HG03108 (cell line): ENCODE data around the gene BOLA3.
"Not testable (repeated sequence)": the region's sequence is repeated elsewhere in the genome, so short reads cannot be mapped to it uniquely, and the experiment has no call there.

Experiments
- ATAC-seq: cut with Tn5 transposase; IDR thresholded peaks from one replicate; pipeline ENCODE4 v1.9.1; 2021; ENCODE audit warnings: moderate library complexity; ENCODE audit not compliant: unreplicated experiment

BOLA3 gene

DNA sequence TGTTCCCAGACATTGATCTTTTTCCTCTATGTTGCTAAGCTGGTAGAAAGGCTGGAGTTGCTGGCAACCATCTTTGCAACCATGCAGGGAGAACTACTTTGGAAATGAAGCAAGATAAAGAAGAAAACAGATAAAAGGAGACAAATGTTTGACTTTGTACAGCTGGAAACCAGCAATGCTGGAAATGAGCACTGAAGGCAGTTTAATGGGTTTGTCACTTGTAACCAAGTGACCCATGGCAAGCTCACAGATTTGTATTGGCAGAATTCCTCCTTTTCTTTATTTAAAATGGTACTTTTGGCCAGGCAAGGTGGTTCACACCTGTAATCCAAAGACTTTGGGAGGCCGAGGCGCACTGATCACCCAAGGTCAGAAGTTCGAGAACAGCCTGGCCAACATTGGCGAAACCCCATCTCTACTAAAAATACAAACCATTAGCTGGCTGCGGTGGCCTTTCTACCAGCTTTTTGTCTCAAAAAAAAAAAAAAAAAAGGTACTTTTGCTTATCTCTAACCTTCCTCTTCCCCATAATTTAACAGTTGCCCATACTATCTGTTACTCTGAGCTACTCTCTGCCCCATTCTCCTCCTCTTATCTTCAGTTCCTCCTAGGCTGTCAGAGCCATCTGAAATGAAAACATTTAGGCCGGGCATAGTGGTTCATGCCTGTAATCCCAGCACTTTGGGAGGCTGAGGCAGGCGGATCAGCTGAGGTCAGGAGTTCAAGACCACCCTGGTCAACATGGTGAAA, 2.0 kb upstream of the BOLA3 start:
- no peak for ATAC-seq

DNA sequence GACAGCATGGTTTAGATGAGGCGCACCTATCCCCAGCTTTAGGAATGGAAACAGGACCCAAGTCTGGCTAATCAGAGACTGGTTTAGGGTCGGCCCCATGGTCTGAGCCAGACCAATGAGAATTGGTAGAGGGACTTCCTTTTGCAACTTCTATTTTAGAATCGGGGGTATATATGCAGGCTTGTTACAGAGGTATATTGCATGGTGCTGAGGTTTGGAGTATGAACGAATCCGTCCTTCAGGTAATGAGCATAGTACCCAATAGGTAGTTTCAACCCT, 1.5 kb upstream of the BOLA3 start:
- ATAC-seq = no peak

GRCh38 chr2:74148457-74149246, 940 bp upstream of the BOLA3 start:
- no peak for ATAC-seq

- ATAC-seq = no peak
Measured at GRCh38 chr2:74146929-74147726, 584 bp downstream of the BOLA3 start.

DNA sequence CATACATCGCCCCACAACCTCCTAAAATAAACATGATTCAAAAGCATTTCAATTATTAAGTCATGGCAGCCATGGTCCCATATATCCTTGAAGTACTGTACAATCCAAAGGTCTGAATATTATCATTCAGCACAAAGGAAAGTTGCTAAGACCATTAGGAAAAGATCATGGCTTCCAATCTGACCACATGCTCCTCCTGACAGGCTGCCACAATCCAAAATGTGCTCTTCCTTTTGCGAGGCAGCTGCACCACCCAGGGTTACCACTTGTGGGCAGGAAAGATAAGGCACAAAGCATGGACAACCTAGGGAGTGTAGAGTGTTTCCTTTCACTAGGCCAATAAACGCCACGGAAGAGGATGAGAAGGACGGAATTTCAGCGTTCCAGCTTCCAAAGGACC, 5.4 kb downstream of the BOLA3 start:
- ATAC-seq = no peak

DNA sequence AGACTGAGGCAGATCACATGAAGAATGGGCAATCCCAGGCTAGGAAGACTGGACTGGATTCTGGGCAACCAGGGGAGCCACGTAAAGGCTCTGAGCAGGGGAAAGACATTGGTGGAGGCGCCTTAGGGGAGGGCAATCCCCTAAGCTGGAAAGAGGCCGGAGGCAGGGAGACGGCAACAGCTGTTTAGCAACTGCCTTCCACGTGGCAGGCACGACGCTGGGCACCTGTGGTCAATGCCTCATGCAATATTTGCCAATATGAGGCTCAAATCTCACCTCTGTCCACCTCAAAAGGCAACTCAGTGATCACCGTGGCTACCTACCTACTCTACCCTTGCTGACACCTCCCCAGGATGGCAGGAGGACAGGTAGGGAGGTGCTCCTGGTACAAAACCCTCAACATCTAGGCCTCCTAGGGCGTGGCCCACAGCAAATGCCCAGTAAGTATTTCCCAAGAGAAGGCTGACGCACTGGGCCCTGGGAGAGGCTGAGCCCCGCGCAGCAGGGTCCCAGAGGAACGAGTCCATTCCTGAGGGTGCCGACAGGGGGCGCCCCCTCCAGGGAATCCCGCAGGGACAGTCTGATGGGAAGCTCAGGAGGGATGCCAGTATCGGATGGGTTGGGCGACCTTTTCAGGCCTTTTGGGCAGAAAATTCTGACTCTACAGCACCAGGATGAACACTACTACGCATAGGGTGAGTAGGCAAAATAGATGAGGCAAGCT, 8.9 kb downstream of the BOLA3 start:
- ATAC-seq = no peak

GRCh38 chr2:74137651-74138599, 9.8 kb downstream of the BOLA3 start:
- no peak for ATAC-seq

DNA sequence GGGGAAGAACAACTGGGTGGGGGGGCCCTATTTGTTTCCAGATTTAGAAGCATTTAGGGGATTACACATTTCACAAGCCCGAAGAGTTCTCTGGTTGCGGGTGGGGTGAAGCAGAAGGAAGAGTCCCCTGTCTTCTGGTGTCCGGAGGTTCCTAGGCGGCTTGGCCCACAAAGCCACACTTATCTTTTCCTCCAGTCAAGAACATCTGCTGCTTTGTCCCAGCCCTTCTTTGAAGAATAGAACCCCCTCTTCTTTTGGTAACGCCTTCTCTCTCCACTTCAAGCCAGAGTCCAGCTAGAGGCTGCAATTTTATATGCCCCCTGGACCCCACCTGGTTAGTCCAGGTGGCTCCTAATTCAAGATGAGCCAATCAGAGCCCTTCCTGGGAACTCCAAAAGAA, 15.8 kb downstream of the BOLA3 start:
- no peak for ATAC-seq

DNA sequence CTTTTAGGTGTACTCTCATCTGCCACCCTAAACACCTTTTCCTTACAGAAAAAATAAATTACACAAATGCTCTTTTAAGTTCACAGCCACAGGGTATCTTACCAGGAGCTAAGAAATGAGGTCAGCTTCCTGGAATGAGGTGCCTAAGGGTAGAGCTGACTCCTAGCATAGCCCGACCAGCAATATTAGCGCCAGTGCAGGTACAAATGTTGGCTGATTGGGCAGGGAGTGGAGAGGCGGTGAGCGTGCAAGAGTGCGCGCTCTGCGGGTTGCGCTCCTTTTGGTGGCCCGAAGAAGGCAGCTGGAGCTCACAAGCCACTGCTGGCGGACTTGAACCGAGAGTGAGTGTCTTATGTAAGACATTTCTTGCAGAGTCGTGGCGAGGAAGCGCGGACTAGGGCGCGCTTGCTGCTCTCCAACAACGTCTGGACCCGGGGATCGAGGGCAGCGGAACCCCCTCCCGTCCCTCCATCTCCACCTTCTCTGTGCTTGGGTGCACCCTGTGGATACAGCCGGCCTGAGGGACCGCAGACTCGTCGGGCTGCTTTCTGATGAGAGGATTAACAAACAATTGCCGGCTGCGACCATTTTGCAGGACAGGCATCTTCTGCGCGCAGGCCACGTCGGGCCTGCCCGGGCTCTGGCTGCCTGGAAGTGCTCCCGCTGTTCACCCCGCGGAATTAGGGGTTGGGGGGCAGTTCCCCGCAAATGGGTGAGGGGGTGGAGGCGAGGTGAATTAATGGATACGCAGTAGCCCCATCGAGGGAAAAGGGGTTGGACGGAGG, 17.3 kb downstream of the BOLA3 start:
- no peak for ATAC-seq

DNA sequence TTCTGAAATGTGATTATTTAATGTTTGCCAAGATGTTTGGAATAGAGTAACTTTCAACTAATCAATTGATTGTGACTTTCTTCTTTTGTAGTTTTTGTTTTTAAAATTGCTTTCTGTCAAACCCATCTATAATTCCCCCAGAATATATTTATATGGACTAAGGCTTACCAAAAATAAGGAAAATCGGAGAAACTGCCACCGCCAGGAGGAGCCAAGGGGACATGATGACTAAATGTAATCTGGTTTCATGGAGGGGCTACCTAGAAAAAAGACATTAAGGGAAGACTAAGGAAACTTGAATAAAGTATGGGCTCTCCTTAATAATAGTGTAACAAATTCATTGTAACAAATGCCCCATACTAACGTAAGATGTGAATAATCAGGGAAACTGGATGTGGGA, 19.5 kb downstream of the BOLA3 start:
- ATAC-seq = no peak

DNA sequence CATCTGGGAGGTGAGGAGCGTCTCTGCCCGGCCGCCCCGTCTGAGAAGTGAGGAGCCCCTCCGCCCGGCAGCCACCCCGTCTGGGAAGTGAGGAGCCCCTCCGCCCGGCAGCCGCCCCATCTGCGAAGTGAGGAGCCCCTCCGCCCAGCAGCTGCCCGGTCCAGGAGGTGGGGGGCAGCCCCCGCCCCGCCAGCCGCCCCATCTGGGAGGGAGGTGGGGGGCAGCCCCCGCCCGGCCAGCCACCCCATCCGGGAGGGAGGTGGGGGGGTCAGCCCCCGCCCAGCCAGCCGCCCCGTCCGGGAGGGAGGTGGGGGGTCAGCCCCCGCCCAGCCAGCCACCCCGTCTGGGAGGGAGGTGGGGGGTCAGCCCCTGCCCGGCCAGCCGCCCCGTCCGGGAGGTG, 23.8 kb downstream of the BOLA3 start:
- not testable (repeated sequence) for ATAC-seq

- not testable (repeated sequence) for ATAC-seq
Measured at GRCh38 chr2:74121846-74122245, 25.9 kb downstream of the BOLA3 start.

GRCh38 chr2:74119912-74120825, 27.5 kb downstream of the BOLA3 start:
- ATAC-seq = peak; percentile 89

- ATAC-seq = no peak
Measured at GRCh38 chr2:74119339-74119738, 28.4 kb downstream of the BOLA3 start.

GRCh38 chr2:74111380-74111779, 36.3 kb downstream of the BOLA3 start:
- no peak for ATAC-seq

DNA sequence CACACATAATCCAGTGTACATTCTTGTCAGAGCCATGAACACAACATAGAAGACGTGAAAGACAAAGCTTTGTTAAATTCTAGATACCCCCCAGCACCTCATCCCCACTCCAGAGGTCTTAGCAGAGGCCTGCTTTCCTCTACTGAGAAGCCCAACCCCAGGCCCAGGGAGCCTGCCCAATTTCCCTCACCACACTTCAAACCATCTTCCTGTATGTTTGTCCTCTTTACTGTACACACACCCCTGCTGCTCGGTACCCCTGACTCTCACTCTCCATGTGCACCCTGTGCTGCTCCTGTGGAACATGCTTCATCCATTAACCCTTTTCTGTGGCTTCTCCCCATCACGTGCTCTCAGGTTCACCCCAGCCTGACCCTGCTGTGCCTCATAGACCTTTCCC, 37.2 kb downstream of the BOLA3 start:
- ATAC-seq = no peak

- ATAC-seq = no peak
Measured at GRCh38 chr2:74109551-74109950, 38.2 kb downstream of the BOLA3 start.

DNA sequence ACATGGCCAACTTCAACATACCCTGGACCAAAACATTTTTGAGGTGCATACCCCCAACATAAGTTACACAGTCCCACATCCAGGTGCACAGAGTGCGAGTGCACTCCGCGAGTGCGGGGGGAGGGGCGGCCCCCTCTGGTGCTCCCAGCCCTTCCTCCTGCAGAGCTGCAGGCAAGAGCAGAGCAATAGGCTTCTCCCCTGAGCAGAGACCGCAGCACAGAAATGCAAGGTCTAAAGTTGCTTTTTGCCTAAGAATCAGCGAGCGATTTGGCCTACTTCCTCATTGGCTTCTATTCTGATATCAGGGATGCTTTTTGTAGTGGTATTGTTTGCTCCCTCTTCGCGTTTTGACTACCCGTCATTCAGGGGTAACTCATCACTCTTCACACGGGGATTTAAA, 40.6 kb downstream of the BOLA3 start:
- ATAC-seq = no peak
